Measurements from ENCODE around the gene MYH7. TPM values are rescaled to one million over a fixed set of nuclear protein-coding genes. Genes with fewer than 3 reads are reported as not detected.

MYH7 gene
- total RNA-seq, 1 donor from 2014 or later = not detected

DNA sequence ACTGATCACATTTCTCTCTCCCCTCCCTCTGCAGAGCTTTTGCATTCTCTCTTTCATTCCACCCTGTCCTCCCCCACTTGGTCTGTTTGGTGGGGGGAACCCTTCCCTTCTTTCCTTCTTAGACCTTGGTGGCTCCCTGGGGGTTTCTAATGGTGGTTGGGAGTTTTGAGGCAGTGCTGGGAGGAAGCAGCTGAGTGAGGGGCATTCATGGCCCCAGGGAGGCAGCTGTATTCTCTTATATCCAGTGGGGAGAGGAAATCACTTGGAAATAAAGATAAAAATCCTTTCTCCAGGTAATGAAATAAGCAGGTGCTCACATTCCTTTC, 47.3 kb upstream of the MYH7 start:
- peaks cover 14% of the 10 kb centered on the region for H3K36me3 ChIP-seq (ENCODE audit: insufficient read depth, low read length)
- no peaks in the 10 kb centered on the region for H3K79me2 ChIP-seq (ENCODE audit: insufficient read depth, low read length)
- H3K27ac ChIP-seq (ENCODE audit: low read depth, low read length) = no peak overlapping the region
- DNase-seq (ENCODE audit: low read depth) (no peak), FAIRE-seq (no peak)
- no peaks in the 10 kb centered on the region for H3K9me3 ChIP-seq (ENCODE audit: insufficient read depth, low read depth, low read length)
- TF ChIP-seq EZH2 (IDR thresholded peaks at IDR 0.05; ENCODE audit: insufficient read depth, low read length) = no peak
- TF ChIP-seq, protein P1, sequence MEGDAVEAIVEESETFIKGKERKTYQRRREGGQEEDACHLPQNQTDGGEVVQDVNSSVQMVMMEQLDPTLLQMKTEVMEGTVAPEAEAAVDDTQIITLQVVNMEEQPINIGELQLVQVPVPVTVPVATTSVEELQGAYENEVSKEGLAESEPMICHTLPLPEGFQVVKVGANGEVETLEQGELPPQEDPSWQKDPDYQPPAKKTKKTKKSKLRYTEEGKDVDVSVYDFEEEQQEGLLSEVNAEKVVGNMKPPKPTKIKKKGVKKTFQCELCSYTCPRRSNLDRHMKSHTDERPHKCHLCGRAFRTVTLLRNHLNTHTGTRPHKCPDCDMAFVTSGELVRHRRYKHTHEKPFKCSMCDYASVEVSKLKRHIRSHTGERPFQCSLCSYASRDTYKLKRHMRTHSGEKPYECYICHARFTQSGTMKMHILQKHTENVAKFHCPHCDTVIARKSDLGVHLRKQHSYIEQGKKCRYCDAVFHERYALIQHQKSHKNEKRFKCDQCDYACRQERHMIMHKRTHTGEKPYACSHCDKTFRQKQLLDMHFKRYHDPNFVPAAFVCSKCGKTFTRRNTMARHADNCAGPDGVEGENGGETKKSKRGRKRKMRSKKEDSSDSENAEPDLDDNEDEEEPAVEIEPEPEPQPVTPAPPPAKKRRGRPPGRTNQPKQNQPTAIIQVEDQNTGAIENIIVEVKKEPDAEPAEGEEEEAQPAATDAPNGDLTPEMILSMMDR (IDR thresholded peaks at IDR 0.05; ENCODE audit: insufficient read depth, low read depth, low read length) = no peak
- Mint-ChIP-seq H3K36me3 (ENCODE audit: low read depth, unreplicated experiment) (peaks cover 4% of the 10 kb centered on the region), H3K27ac (ENCODE audit: unreplicated experiment) (no peak overlapping the region), H3K9me3 (ENCODE audit: unreplicated experiment) (no peaks in the 10 kb centered on the region), H3K4me1 (ENCODE audit: low read depth, unreplicated experiment) (peaks cover 7% of the 10 kb centered on the region), H3K27me3 (ENCODE audit: low read depth, unreplicated experiment) (no peaks in the 10 kb centered on the region), H3K4me3 (ENCODE audit: unreplicated experiment) (no peak overlapping the region)
- no peaks in the 10 kb centered on the region for H3K27me3 ChIP-seq (ENCODE audit: insufficient read depth, low read length)
- H3K9ac ChIP-seq (ENCODE audit: low read length) = no peak overlapping the region
- no peak overlapping the region for H2AFZ ChIP-seq (ENCODE audit: low read depth, low read length)
- no peak overlapping the region for H3K4me3 ChIP-seq (ENCODE audit: insufficient read depth, low read depth, low read length)
- peaks cover 40% of the 10 kb centered on the region for H4K20me1 ChIP-seq (ENCODE audit: insufficient read depth, low read length)
- H3K4me2 ChIP-seq (ENCODE audit: low read length) = no peak overlapping the region
- no peaks in the 10 kb centered on the region for H3K4me1 ChIP-seq (ENCODE audit: insufficient read depth, low read length)

DNA sequence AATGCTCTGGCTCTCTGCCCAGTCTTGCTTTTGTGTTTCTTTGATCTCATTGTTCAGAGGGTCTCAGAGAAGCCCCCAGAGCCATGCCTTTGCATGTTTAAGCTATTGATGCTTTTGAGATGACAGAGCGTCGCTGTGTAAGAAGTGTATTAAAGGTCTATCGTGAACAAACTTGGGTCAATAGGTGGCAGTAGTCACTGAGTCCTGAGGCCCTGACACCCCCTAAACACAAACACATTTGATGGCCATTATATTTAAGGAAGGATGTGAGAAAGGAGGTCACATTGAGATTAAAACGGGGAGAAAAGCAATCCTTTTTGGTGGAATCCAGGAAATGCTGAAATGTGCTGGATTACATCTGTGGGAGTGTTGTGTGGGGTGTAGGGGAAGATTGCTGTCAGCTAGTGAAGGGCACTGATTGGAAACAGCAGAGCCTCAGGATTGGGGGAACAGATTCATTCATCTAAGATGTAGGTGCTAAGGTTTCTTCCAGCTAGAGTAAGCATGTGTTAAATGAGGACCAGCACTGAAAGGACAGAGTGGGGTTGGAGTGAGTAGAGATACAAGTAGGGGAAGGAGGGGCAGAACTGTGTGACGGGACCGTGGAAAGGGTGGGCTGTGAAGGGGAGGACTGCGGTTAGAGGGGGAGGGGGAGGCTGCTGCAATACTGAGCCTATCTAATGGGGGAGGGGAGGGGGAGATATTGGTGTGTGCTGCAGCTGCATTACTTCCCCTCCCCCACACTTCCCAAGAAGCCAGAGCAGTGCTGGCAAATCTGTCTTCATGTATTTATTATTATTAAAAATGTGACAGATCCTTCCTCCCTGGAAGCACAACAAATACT, 46.7 kb upstream of the MYH7 start:
- peak overlapping the region; percentile 60 for H3K27ac Mint-ChIP-seq (ENCODE audit: unreplicated experiment)

More for the DNA sequence above, 46.7 kb upstream of the MYH7 start:
- H3K36me3 Mint-ChIP-seq (ENCODE audit: low read depth, unreplicated experiment) = peaks cover 4% of the 10 kb centered on the region
- FAIRE-seq (no peak), DNase-seq (ENCODE audit: low read depth) (no peak)
- Histone ChIP-seq H3K27me3 (ENCODE audit: insufficient read depth, low read length) (no peaks in the 10 kb centered on the region), H3K27ac (ENCODE audit: low read depth, low read length) (no peak overlapping the region), H3K9me3 (ENCODE audit: insufficient read depth, low read depth, low read length) (no peaks in the 10 kb centered on the region), H3K36me3 (ENCODE audit: insufficient read depth, low read length) (peaks cover 17% of the 10 kb centered on the region), H3K4me1 (ENCODE audit: insufficient read depth, low read length) (no peaks in the 10 kb centered on the region), H3K9ac (ENCODE audit: low read length) (no peak overlapping the region), H3K4me2 (ENCODE audit: low read length) (no peak overlapping the region), H3K79me2 (ENCODE audit: insufficient read depth, low read length) (no peaks in the 10 kb centered on the region), H3K4me3 (ENCODE audit: insufficient read depth, low read depth, low read length) (no peak overlapping the region), H2AFZ (ENCODE audit: low read depth, low read length) (no peak overlapping the region), H4K20me1 (ENCODE audit: insufficient read depth, low read length) (peaks cover 46% of the 10 kb centered on the region)
- H3K9me3 Mint-ChIP-seq (ENCODE audit: unreplicated experiment) = no peaks in the 10 kb centered on the region
- TF ChIP-seq, protein P1 (IDR thresholded peaks at IDR 0.05; ENCODE audit: insufficient read depth, low read depth, low read length) = no peak
- TF ChIP-seq EZH2 (IDR thresholded peaks at IDR 0.05; ENCODE audit: insufficient read depth, low read length) = no peak
- H3K27me3 Mint-ChIP-seq (ENCODE audit: low read depth, unreplicated experiment) = no peaks in the 10 kb centered on the region
- H3K4me1 Mint-ChIP-seq (ENCODE audit: low read depth, unreplicated experiment) = peaks cover 7% of the 10 kb centered on the region
- H3K4me3 Mint-ChIP-seq (ENCODE audit: unreplicated experiment) = peak overlapping the region; percentile 50

Data from astrocyte (in vitro differentiated cells and primary cell).